Astrocyte of the spinal cord (primary cell): ENCODE data around the gene ULBP1.
A peak's percentile ranks its signal among the peaks of the same experiment; 100 is the strongest.
"Not testable (repeated sequence)": the region's sequence is repeated elsewhere in the genome, so short reads cannot be mapped to it uniquely, and the experiment has no call there.

Experiments used
- DNase-seq: peaks from one replicate; pipeline ENCODE4 v3.0.0; 2011; ENCODE audit warnings: low read depth, low spot score
- H3K4me3 ChIP-seq: 2 replicates; pipeline ENCODE4 v1.5.1; 2011; ENCODE audit warnings: low read depth, mild to moderate bottlenecking, low read length, moderate library complexity
- CTCF ChIP-seq: IDR thresholded peaks from 2 replicates; pipeline ENCODE4 v1.5.1; 2012; ENCODE audit warnings: low read depth, mild to moderate bottlenecking, low read length, inconsistent platforms
- in situ Hi-C: cut with HindIII; loops from 2 replicates; pipeline ENCODE4 v1.10.0; 2017; ENCODE audit warnings: low sequenced_read_pairs

The ULBP1 gene

GRCh38 chr6:150016324-150017185 lies 52.8 kb downstream of the ULBP1 start:
- DNase-seq: peak; percentile 68
- no peak overlapping the region for H3K4me3 ChIP-seq
- in situ Hi-C loops: no loop called here
- peak; percentile 44 for TF ChIP-seq CTCF

- in situ Hi-C loops, DNase-seq, H3K4me3 ChIP-seq: not testable (repeated sequence)
These were observed 53.4 kb downstream of the ULBP1 start for GRCh38 chr6:150017186-150017521.

GRCh38 chr6:150018846-150019580 lies 55.3 kb downstream of the ULBP1 start:
- in situ Hi-C loops: no loop called here
- TF ChIP-seq CTCF: no peak
- H3K4me3 ChIP-seq: no peak overlapping the region
- no peak for DNase-seq

- in situ Hi-C loops, H3K4me3 ChIP-seq, DNase-seq: not testable (repeated sequence)
These were observed 58.1 kb downstream of the ULBP1 start for GRCh38 chr6:150021870-150022269.
